Thyroid gland (tissue), 4 donors: ENCODE results near the gene MLPH.

Source experiments
- POLR2A ChIP-seq, 2 donors: fragments of 450-650 bp; IDR thresholded peaks; one replicate each; pipeline ENCODE4 v1.6.1; 2017; ENCODE audit warnings: antibody characterized with exemption in 2 of 2, mild to moderate bottlenecking in 2 of 2, moderate library complexity in 1 of 2
- TF ChIP-seq, protein P1 (sequence below), 6 experiments: fragments of 200-600 bp in 3 of 6; fragments of 450-650 bp in 3 of 6; sonication (generic) in 3 of 6; IDR thresholded peaks; one replicate each; pipeline ENCODE4 v1.5.1; 2016 to 2019; ENCODE audit warnings: antibody characterized with exemption in 6 of 6, mild to moderate bottlenecking in 2 of 6, inconsistent platforms in 1 of 6, moderate library complexity in 1 of 6

DNA sequence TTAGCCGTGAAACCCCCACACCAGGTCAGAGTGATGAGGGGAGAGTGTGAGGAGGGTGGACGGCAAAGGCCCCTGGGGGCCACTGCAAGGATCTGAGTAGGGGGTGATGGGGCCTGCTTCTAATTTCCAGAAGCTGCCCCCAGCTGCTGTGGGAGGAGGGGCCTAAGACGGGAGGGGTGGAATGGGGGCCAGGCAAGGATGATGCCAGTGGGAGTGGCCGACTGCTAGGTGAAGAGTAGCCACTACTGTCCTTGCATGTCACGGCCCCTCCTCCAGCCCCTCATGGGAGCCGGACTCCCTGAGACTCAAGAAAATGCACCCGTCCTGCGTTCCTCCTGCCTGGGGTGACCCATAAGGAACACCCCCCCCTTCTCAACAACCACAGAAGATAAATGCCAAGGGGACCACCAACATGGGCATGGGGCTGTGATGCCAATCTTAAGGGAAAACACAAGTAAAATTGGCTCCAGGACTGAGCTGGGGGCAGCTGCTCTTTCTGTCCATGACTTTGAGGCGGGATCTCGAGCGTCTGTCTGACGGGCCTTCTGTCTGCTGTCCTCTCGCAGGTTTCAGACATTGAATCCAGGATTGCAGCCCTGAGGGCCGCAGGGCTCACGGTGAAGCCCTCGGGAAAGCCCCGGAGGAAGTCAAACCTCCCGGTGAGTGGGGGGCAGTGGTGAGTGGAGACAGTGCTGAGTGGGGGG lies 55.1 kb downstream of the MLPH start:
- TF ChIP-seq, protein P1, sequence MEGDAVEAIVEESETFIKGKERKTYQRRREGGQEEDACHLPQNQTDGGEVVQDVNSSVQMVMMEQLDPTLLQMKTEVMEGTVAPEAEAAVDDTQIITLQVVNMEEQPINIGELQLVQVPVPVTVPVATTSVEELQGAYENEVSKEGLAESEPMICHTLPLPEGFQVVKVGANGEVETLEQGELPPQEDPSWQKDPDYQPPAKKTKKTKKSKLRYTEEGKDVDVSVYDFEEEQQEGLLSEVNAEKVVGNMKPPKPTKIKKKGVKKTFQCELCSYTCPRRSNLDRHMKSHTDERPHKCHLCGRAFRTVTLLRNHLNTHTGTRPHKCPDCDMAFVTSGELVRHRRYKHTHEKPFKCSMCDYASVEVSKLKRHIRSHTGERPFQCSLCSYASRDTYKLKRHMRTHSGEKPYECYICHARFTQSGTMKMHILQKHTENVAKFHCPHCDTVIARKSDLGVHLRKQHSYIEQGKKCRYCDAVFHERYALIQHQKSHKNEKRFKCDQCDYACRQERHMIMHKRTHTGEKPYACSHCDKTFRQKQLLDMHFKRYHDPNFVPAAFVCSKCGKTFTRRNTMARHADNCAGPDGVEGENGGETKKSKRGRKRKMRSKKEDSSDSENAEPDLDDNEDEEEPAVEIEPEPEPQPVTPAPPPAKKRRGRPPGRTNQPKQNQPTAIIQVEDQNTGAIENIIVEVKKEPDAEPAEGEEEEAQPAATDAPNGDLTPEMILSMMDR (IDR thresholded peaks at IDR 0.05), result no peak
- no peak for TF ChIP-seq POLR2A (IDR thresholded peaks at IDR 0.05)
